Measurements from ENCODE around the gene NDNF.

Gene NDNF

GRCh38 chr4:121072224-121073003 is at the start of gene NDNF:
NDNF (minus strand) TSS chr4:121072535; CDS start chr4:121045837, 26,698 bp downstream.
- peak; percentile 81 for DNase-seq

DNA sequence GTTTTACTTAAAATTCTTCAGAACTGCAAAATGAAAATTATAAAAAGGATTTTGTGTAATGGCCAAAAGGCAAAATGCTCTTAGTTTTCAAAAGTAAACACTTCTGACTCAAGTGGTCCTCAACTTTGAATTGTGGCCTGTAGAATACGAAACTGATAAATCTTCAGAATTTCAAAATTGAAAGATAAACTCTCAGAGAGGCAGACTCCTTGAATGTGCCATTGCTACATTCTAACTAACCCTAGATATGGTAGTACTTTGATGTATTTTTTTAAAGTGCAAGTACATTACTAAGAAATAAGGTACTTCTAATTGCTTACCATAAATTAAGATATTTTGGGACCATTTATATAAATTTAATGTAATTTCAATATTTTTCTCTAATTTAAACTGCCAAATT is 47.4 kb upstream of the NDNF start:
- DNase-seq, result no peak

GRCh38 chr4:121118344-121118743 is 46.0 kb upstream of the NDNF start:
- no peak for DNase-seq

DNA sequence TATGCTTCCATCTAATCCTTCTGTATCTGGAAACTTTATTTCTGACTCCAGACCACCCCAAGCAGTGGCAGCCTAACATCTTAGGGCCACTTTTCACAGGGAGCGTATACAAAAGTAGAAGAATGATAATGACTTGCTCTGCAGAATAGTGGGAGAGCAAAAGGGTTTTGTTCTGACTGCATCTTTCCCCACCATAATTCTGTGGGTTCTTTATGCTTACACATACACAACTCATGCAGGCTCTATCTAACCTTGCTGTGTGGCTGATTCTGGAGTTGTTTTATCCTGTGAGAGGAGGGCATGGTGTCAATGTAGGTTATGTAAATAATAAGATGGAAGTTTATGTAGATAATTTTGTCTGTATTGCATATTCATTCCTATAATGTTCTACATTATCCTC is 42.4 kb upstream of the NDNF start:
- DNase-seq, result no peak

DNA sequence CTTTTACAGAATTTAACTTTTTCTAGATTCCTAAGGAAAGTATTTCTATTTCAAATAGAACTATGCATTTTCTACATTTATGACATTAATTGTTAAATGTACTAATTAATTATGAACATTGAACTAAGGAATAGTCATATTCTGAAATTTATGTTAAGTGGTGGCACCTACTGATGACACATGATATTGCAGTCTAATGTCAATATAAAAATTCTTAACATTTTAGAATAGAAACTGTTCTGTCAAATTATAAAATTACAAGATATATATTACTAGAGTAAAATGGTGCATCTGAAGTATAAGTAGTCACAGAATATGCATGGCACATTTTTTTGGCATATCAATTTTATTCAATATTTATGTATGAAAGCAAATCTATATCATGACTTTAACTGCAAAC is 40.2 kb upstream of the NDNF start:
- DNase-seq, result no peak

- DNase-seq, result no peak
Observed at GRCh38 chr4:121108557-121108956, 36.2 kb upstream of the NDNF start.

DNA sequence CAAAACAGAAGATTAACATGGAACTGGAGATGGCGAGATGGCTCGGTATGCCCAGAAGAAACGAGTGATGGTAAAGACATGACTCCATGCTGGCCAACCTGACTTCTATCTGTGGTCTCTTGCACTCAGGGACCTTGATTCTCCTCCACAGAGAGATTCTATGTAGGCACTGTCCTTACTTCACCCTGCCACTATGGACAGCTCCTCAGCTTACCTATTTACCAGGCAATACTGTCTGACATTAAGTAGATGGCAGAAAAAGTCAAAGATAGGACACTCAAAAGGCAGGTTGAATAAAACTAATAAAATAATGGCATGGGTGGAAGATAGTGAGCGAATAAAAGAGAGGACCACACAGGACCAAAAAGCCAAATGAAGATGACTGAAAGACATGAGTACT is 35.2 kb upstream of the NDNF start:
- DNase-seq, result no peak

DNA sequence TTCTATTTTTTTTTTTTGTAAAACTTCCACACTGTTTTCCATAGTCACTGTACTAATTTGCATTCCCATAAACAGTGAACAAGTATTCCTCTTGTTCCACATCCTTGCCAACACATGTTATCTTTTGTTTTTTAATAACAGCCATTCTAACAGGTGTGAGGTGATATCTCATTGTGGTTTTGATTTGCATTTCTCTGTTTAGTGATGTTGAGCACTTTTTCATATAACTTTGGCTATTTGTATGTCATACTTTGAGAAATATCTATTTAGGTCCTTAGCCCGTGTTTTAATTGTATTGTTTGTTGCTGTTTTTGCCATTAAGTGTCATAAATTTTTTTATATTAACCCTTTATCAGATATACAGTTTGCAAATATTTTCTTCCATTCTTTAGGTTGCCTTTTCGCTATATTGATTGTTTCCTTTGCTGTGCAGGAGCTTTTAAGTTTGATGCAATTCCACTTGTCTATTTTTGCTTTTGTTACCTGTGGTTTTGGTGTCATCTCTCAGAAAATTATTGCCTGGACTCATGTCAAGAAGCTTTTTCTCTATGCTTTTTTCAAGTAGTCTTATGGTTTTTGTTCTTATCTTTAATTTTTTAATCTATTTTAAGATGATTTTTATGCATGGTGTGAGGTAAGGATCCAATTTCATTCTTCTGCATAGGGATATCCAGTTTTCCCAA is 27.9 kb upstream of the NDNF start:
- no peak for DNase-seq

GRCh38 chr4:121098266-121098665 is 25.9 kb upstream of the NDNF start:
- no peak for DNase-seq

GRCh38 chr4:121096629-121097028 is 24.3 kb upstream of the NDNF start:
- DNase-seq, result peak; percentile 57

DNA sequence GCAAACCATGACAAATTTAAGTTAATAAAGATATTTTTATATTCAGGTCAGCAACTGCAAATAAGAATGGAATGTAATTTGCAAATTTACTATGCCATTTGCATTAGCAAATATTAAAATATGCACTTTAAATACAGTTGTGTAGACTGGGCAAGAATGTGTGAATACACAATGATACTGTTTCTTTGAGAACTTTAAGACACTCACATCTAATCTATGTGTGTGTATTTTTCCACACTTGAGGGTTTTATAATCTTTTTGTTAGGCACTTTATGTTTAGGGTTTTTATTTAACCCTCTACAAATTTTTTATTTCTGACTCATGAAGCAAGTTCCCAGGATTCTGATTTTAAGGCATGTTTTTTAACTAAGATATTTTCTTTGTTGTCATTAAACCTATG is 23.9 kb upstream of the NDNF start:
- DNase-seq, result peak; percentile 26

- no peak for DNase-seq
Observed at GRCh38 chr4:121094297-121094966, 22.1 kb upstream of the NDNF start.

DNA sequence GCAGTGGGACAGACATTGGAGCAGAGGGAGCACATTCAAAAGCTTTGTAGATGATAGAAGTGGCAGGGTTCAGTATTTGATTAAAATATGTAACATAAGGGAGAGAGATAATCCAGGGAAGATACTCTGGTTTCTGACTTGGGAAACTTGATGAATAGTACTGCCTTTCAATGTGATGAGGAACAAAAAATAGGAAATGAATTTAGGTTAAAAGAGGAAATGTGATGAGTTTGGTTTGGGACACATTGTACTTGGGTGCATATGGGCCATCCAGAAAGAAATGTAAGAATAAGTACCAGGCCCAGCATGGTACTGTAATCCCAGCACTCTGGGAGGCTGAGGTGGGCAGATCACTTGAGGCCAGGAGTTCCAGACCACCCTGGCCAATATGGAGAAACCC is 20.9 kb upstream of the NDNF start:
- DNase-seq, result no peak

GRCh38 chr4:121091941-121092340 is 19.6 kb upstream of the NDNF start:
- DNase-seq, result no peak

- no peak for DNase-seq
Observed at GRCh38 chr4:121088867-121089266, 16.5 kb upstream of the NDNF start.

DNA sequence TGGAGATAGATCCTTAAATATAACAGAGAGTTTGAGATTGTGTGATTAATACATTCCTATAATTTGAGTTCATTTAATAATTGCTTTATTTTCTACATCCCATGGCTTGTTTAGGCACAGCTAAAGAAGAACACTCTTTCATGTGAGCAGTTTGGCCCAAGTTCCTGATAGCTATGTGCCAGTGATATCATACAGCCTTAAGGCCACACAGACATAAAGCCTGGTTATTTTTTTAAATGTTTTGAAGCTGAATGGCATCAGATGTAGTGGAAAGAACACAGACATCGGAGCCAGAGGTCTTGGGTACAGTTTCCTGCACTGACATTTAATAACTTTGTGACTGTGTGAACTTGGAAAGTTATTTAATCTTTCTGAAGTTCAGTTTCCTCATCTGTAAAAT is 7.0 kb upstream of the NDNF start:
- no peak for DNase-seq

DNA sequence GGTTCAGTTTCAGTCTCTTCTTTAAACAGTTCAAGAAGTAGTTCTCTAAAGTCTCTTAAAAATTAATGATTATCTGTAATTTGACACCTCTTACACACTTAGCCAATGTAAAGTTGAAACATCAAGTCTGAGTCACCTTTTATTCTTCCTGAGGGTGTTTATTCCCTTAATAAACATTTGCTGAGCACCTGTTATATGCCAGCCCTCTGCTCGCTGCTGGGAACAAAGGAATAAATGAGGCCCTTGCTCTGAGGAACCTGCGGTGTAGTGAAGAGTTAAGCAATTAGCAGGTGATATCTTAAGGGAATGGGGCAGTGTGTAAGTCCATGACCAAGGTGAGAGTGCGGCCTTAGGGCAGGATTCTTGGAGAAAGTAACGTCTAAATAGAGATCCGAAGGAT is 5.2 kb upstream of the NDNF start:
- no peak for DNase-seq

GRCh38 chr4:121076416-121076815 is 4.1 kb upstream of the NDNF start:
- peak; percentile 66 for DNase-seq

GRCh38 chr4:121073672-121074381 is 1.5 kb upstream of the NDNF start:
- DNase-seq, result no peak

DNA sequence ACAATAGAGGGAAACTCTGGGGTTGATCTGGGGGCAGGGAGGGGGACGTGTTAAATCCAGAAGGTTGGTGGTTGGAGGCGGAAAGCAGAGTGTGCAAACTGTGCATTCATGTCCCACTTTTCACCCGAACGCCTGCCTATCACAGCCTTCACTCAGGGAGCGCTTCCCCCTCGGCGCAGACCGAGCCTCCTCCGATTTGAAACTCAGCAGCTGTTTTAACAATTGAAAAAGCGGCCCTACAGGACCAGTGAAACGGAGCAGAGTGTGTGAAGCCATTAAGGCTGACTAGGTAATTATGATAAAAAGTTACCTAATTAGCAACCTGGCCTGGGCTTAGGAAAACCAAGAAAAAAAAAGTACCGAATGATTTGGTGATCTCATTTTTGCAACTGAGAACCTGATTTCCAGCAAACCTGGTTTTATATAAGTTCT is 685 bp upstream of the NDNF start:
- peak; percentile 48 for DNase-seq

DNA sequence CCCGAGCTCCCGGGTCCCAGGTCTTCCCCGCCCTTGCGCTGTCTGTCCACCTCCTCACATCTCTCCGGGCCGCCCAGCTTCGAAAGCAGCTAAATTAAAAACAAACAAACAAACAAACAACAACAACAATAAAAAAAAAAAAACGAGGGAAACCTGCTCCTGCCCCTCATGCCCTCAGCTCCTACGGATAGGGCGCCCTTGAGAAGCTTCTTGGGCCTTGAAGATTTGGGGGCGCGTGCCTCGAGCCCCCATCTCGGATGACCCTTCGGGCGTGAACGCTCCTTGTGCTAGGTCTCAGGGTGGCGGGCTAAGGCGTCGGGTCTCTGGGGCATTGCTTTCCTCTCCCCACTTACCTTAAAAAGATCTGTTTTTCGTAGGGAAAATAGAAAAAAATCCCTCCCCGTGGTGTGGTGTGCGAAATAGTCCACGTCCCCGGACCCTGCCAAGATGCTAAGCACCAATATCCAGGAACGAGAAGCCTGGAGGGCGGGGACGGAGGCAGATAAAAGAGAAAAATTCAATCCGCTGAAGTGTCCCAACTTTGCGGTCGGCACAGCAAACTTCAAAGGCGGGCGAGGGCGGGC is 603 bp downstream of the NDNF start:
- DNase-seq, result no peak

GRCh38 chr4:121070696-121071639 is 1.4 kb downstream of the NDNF start:
- DNase-seq, result peak; percentile 53

Data from fibroblast of skin of right biceps (primary cell).